ENCODE data around the gene ANLN. TPM values are rescaled to one million over a fixed set of nuclear protein-coding genes. Genes with fewer than 3 reads are reported as not detected.

ANLN gene
- total and polyA plus RNA-seq, 12 donors = 0.20 to 25.5 (median 2.4) TPM

GRCh38 chr7:36448781-36449379 is 59.2 kb downstream of the ANLN start:
- H3K27me3 ChIP-seq = no peaks in the 10 kb centered on the region
- 75 to 94% (median 87%) methylated on average over 4 of the region's 4 CpGs for WGBS, 4 donors
- TF ChIP-seq POLR2A (IDR thresholded peaks at IDR 0.05) (no peak), CTCF (IDR thresholded peaks at IDR 0.05) (no peak)

DNA sequence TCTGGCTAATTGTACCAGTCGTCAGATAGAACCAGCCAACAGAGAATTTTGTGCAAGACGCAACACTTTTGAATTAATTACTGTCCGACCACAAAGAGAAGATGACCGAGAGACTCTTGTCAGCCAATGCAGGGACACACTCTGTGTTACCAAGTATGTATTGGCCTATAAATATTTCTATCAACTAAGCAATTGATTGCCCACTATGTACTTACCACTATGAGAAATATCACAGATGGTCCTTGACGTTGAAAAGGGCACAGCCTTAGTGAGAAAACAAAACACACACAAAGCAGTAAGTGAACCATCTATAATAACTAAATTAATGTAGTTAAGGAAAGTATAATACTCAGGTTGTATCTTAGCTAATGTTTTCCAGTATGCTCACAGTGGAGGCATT is 60.0 kb downstream of the ANLN start:
- Histone ChIP-seq H3K36me3 (replicated peaks in 1 of 2) (no peaks in the 10 kb centered on the region), H3K27ac (no peak overlapping the region), H3K4me3 (no peak overlapping the region), H3K9me3 (replicated peaks in 1 of 3) (no peaks in the 10 kb centered on the region), H3K27me3 (no peaks in the 10 kb centered on the region), H3K4me1 (replicated peaks in 1 of 2) (no peaks in the 10 kb centered on the region)
- WGBS, 4 donors = 92 to 96% (median 95%) methylated on average over 5 of the region's 5 CpGs
- no peak for TF ChIP-seq CTCF (IDR thresholded peaks at IDR 0.05)
- TF ChIP-seq POLR2A (IDR thresholded peaks at IDR 0.05) = no peak
- DNase-seq = no peak
- intact Hi-C loops (cut with DNase I) = no loop called here

More at GRCh38 chr7:36448781-36449379, 59.2 kb downstream of the ANLN start:
- Histone ChIP-seq H3K4me1 (replicated peaks in 1 of 2) (no peaks in the 10 kb centered on the region), H3K27ac (no peak overlapping the region), H3K4me3 (no peak overlapping the region), H3K36me3 (replicated peaks in 1 of 2) (no peaks in the 10 kb centered on the region), H3K9me3 (replicated peaks in 1 of 3) (no peaks in the 10 kb centered on the region)
- DNase-seq = no peak
- intact Hi-C loops (cut with DNase I) = no loop called here

- DNase-seq = no peak
- no peak overlapping the region for H3K27ac ChIP-seq
- H3K4me1 ChIP-seq (replicated peaks in 1 of 2) = no peaks in the 10 kb centered on the region
- H3K36me3 ChIP-seq (replicated peaks in 1 of 2) = no peaks in the 10 kb centered on the region
- no peaks in the 10 kb centered on the region for H3K27me3 ChIP-seq
- H3K4me3 ChIP-seq = no peak overlapping the region
- intact Hi-C loops (cut with DNase I) = no loop called here
- TF ChIP-seq POLR2A (IDR thresholded peaks at IDR 0.05) (no peak), CTCF (IDR thresholded peaks at IDR 0.05) (no peak)
- H3K9me3 ChIP-seq (replicated peaks in 1 of 3) = no peaks in the 10 kb centered on the region
Measured at GRCh38 chr7:36453769-36454168, 64.1 kb downstream of the ANLN start.

DNA sequence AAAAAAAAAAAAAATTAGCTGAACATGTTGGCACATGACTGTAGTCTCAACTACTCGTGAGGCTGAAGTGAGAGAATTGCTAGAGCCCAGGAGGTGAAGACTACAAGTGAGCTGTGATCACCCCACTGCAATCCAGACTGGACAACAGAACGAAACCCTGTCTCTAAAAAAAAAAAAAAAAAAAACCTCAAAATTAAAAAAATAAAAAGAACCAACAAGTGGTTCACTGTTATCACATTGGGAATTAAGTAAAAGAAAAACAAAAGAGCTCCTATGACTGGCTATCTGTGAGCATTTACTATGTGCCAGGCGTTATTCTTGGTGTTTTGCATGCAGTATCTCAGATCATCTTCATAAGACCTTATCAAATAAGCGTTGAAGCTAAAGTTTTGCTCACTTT is 66.0 kb downstream of the ANLN start:
- Histone ChIP-seq H3K27ac (no peak overlapping the region), H3K36me3 (replicated peaks in 1 of 2) (no peaks in the 10 kb centered on the region), H3K9me3 (replicated peaks in 1 of 3) (no peaks in the 10 kb centered on the region), H3K4me1 (replicated peaks in 1 of 2) (no peaks in the 10 kb centered on the region), H3K4me3 (no peak overlapping the region), H3K27me3 (no peaks in the 10 kb centered on the region)
- 94 to 98% (median 96%) methylated on average over 4 of the region's 4 CpGs for WGBS, 4 donors
- intact Hi-C loops (cut with DNase I) = no loop called here
- DNase-seq = no peak
- no peak for TF ChIP-seq POLR2A (IDR thresholded peaks at IDR 0.05)
- TF ChIP-seq CTCF (IDR thresholded peaks at IDR 0.05) = no peak
